OCI-LY7 (cell line): ENCODE measurements around the gene PMS1.

ENCODE experiments used
- EZH2phosphoT487 ChIP-seq: fragments of 200-600 bp; sonication (generic); IDR thresholded peaks from 2 replicates; pipeline ENCODE4 v1.6.1; 2018; ENCODE audit warnings: low read depth, borderline replicate concordance, mild to moderate bottlenecking, mixed run types, antibody characterized with exemption, low read length, moderate library complexity, mixed read lengths
- TF ChIP-seq, protein P1 (sequence below): fragments of 200-600 bp; sonication (generic); conservative IDR thresholded peaks from 2 replicates; pipeline ENCODE4 v1.5.1; 2014; ENCODE audit warnings: mild to moderate bottlenecking, antibody characterized with exemption, low read length, moderate library complexity, mixed read lengths

GRCh38 chr2:189860161-189860560 is 75.9 kb downstream of the PMS1 start:
- TF ChIP-seq, protein P1, sequence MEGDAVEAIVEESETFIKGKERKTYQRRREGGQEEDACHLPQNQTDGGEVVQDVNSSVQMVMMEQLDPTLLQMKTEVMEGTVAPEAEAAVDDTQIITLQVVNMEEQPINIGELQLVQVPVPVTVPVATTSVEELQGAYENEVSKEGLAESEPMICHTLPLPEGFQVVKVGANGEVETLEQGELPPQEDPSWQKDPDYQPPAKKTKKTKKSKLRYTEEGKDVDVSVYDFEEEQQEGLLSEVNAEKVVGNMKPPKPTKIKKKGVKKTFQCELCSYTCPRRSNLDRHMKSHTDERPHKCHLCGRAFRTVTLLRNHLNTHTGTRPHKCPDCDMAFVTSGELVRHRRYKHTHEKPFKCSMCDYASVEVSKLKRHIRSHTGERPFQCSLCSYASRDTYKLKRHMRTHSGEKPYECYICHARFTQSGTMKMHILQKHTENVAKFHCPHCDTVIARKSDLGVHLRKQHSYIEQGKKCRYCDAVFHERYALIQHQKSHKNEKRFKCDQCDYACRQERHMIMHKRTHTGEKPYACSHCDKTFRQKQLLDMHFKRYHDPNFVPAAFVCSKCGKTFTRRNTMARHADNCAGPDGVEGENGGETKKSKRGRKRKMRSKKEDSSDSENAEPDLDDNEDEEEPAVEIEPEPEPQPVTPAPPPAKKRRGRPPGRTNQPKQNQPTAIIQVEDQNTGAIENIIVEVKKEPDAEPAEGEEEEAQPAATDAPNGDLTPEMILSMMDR = no peak
- TF ChIP-seq EZH2phosphoT487 = no peak
